Osteocyte (in vitro differentiated cells): ENCODE measurements around the gene STAC3. TPM values are rescaled to one million over a fixed set of nuclear protein-coding genes. Genes with fewer than 3 reads are reported as not detected.

Source experiments
- DNase-seq: peaks from one replicate; pipeline ENCODE4 v3.0.0; 2021; ENCODE audit warnings: mixed read lengths; ENCODE audit not compliant: unreplicated experiment; ENCODE audit errors: extremely low spot score
- H3K27ac Mint-ChIP-seq: one replicate; pipeline ENCODE4 v1.8.0; 2021; ENCODE audit warnings: mild to moderate bottlenecking, mixed read lengths; ENCODE audit not compliant: unreplicated experiment
- H3K27me3 Mint-ChIP-seq: one replicate; pipeline ENCODE4 v1.8.0; 2021; ENCODE audit warnings: mixed read lengths; ENCODE audit not compliant: unreplicated experiment
- H3K36me3 Mint-ChIP-seq: one replicate; pipeline ENCODE4 v1.8.0; 2021; ENCODE audit warnings: mixed read lengths; ENCODE audit not compliant: unreplicated experiment
- H3K4me1 Mint-ChIP-seq: one replicate; pipeline ENCODE4 v1.8.0; 2021; ENCODE audit warnings: mixed read lengths; ENCODE audit not compliant: unreplicated experiment
- H3K4me3 Mint-ChIP-seq: one replicate; pipeline ENCODE4 v1.8.0; 2021; ENCODE audit warnings: mild to moderate bottlenecking, moderate library complexity, mixed read lengths; ENCODE audit not compliant: unreplicated experiment
- H3K9me3 Mint-ChIP-seq: one replicate; pipeline ENCODE4 v1.8.0; 2021; ENCODE audit warnings: mixed read lengths; ENCODE audit not compliant: unreplicated experiment
- CTCF ChIP-seq: fragments of 200-600 bp; sonication (generic); IDR thresholded peaks from 2 replicates; pipeline ENCODE4 v1.5.0; 2021; ENCODE audit warnings: antibody characterized with exemption, mild to moderate bottlenecking, moderate library complexity
- total RNA-seq: library from RNA; stranded (reverse); gene quantifications from 2 replicates; pipeline ENCODE4 v1.2.1, GENCODE V29; 2021

STAC3 gene
- total RNA-seq, 1 donor from 2014 or later = 2.4 TPM

DNA sequence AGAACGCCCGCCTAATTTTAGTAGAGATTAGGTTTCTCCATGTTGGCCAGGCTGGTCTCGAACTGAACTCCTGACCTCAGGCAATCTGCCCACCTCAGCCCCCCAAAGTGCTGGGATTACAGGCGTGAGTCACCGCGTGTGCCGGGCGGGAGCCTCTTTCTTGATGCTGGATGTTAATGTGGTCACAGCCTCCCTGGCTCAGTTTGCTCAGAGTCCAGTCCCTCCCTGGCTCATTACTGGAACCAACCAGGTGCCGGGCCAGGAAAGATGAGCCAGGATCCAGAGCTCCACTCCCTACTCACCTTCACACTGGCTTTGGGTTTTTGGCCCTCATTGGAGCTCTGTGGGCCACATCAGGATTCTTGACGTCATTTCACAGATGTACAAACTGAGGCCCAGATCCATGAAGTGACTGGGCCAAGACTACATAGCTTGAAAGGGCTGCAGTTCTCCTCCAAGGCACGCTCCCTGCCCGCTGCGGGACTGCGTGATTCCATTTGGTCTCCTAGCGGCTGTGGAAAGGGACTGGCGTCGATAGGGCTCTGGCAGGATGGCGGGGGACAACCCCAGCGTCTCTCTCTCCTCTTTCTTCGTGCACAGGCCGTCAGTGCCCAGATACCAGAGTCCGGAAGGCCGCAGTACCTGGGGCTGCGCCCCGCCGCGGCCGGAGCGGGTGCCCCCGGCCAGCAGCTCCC, 26.6 kb downstream of the STAC3 start:
- Mint-ChIP-seq H3K4me1 (peaks cover 32% of the 10 kb centered on the region), H3K9me3 (no peaks in the 10 kb centered on the region), H3K27me3 (peaks cover 13% of the 10 kb centered on the region), H3K27ac (no peak overlapping the region), H3K4me3 (no peak overlapping the region), H3K36me3 (peaks cover 3% of the 10 kb centered on the region)
- DNase-seq = no peak
- no peak for TF ChIP-seq CTCF

DNA sequence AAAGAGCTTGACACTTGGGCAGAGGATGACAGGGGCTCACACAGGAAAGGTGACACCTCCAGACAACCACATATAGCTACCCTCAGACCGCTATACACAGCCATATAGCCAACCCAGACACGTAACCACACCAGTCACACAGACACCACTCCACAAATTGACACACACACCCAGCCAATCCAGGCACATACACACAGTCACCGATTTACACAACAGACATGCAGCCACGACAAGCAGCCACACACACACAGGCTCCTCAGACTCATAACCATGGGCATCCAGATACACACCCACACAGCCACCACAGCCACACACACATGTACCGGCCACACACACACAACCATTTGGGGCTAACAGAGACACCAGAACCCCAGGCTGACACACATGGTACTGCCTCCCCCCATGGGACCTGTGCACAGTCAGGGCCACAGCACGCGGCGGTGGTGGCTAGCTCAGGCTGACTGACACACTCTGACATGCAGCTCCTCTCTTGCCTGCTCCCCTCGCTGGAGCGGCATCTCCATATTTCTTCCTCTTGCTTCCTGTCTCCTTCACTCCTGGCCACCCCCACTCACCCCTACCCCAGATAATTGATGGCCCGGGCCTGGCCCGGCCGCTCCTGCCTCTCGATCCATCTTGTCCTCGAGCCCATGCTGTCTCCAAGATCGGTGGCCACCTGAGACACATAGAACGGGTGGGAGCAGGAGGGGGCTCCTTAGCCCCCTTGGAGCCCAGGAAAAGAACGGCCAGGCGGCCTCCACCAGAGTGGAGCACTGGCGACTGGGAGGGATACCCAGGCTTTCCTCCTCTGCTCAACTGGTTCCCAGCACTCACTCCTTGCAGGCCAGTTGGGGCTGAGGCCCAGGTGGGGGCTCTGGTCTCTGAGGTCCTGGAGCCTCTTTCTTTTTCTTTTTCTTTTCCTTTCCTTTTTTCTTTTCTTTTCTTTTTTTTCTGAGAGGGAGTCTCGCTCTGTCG, 27.5 kb downstream of the STAC3 start:
- TF ChIP-seq CTCF = no peak
- no peak for DNase-seq
- Mint-ChIP-seq H3K27me3 (peaks cover 13% of the 10 kb centered on the region), H3K9me3 (no peaks in the 10 kb centered on the region), H3K36me3 (peaks cover 3% of the 10 kb centered on the region), H3K4me3 (no peak overlapping the region), H3K27ac (no peak overlapping the region), H3K4me1 (peaks cover 33% of the 10 kb centered on the region)

DNA sequence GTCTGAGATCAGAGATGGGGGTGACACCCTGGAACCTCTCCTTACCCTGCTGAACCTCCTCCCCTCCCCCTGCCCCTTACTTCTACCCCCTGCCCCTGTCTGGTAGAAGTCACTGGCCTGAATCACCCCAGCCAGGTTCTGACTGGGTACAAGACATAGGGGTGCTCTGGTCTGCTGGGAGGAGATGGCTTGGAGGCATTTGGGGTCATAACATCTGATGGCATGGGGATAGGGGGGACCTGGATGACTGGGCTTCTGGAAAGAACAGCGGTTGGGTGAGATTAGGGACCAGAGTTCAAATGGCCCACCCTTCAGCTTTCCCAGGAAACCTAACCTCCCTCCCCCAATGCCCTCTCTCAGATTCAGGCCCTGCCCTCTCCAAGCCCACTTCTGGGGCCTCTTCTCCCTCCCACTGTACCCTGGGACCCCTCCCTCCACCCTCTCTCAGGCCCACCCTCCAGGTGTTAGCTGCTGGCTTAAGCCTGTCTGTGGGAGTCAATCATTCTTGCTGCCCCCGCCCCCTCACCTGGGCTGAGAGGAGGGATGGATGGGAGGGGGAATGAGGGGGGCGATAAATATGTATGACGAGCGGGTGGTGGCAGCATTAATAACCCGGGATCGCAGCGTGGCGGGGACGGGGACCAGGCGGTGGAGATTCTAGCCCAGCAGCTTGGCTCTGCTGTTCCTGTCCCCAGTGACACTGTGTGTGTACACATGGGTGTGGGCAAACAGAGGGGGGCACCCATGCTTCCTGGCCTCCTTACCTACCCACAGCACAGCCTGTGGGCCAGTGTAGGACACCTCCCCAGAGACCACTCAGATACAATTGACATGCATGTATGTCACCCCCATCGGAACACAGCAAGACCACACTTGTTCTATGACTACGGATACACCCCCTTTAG, 28.4 kb downstream of the STAC3 start:
- no peaks in the 10 kb centered on the region for H3K9me3 Mint-ChIP-seq
- H3K27ac Mint-ChIP-seq = no peak overlapping the region
- no peak overlapping the region for H3K4me3 Mint-ChIP-seq
- peaks cover 41% of the 10 kb centered on the region for H3K4me1 Mint-ChIP-seq
- H3K27me3 Mint-ChIP-seq = peaks cover 13% of the 10 kb centered on the region
- DNase-seq = no peak
- peaks cover 3% of the 10 kb centered on the region for H3K36me3 Mint-ChIP-seq
- no peak for TF ChIP-seq CTCF

- no peak for TF ChIP-seq CTCF
- DNase-seq = no peak
- H3K27ac Mint-ChIP-seq = no peak overlapping the region
- no peak overlapping the region for H3K4me3 Mint-ChIP-seq
- peaks cover 35% of the 10 kb centered on the region for H3K4me1 Mint-ChIP-seq
- H3K36me3 Mint-ChIP-seq = peaks cover 3% of the 10 kb centered on the region
- H3K9me3 Mint-ChIP-seq = no peaks in the 10 kb centered on the region
- peaks cover 13% of the 10 kb centered on the region for H3K27me3 Mint-ChIP-seq
Measured at GRCh38 chr12:57221169-57221917, 29.6 kb downstream of the STAC3 start.
